ENCODE results near the gene DOLK. TPM values are rescaled to one million over a fixed set of nuclear protein-coding genes. Genes with fewer than 3 reads are reported as not detected.

DOLK gene
- total and polyA plus RNA-seq, 2 of the 4 experiments (the other 2 are of a cell fraction): 23.2 to 30.8 TPM

- H4K20me1 ChIP-seq (ENCODE audit: insufficient read depth, low read length): peaks cover 16% of the 10 kb centered on the region
- in situ Hi-C loops (cut with MboI; ENCODE audit: low sequenced_read_pairs): no loop called here
- H3K4me3 ChIP-seq (ENCODE audit: insufficient read depth, low read depth, low read length): no peak overlapping the region
- H4K8ac ChIP-seq (ENCODE audit: low read depth in 2 of 2, low read length in 2 of 2): no peak overlapping the region
- no peak for ATAC-seq (ENCODE audit: low read depth)
- no peak overlapping the region for H3K23ac ChIP-seq (ENCODE audit: low read depth, low read length)
- H4K5ac ChIP-seq (ENCODE audit: low read depth, low read length): no peak overlapping the region
- ChIA-PET CTCF (no interaction called here), POLR2A (ENCODE audit: unreplicated experiment) (no interaction called here)
- no peak for DNase-seq
- peaks cover 4% of the 10 kb centered on the region for H3K4me1 ChIP-seq (ENCODE audit: control insufficient read depth, insufficient read depth, low read length)
- peaks cover 18% of the 10 kb centered on the region for H3K9me1 ChIP-seq (ENCODE audit: insufficient read depth, low read length)
- H2BK120ac ChIP-seq (ENCODE audit: low read depth, low read length): no peak overlapping the region
- intact Hi-C loops (cut with micrococcal nuclease): no loop called here
- WGBS, 2 experiments (ENCODE audit: extremely low coverage in 2 of 2, insufficient read length in 1 of 2): 100% methylated on average over 2 of the region's 7 CpGs; no CpG with 5 or more reads in 1 of the 2 experiments
- no peak overlapping the region for H3K14ac ChIP-seq (replicated peaks; ENCODE audit: low read depth, low read length)
- H2BK15ac ChIP-seq (ENCODE audit: low read depth, low read length): no peak overlapping the region
- H2AK9ac ChIP-seq (replicated peaks; ENCODE audit: low read depth, low read length, poor library complexity): no peak overlapping the region
- no peak overlapping the region for H2AFZ ChIP-seq (replicated peaks; ENCODE audit: low read length, poor library complexity)
- no peak overlapping the region for H3K27ac ChIP-seq (ENCODE audit: insufficient read depth, low read length)
- H3K4ac ChIP-seq (ENCODE audit: low read depth, low read length): no peak overlapping the region
- no peaks in the 10 kb centered on the region for H3K27me3 ChIP-seq (ENCODE audit: control insufficient read depth, insufficient read depth, low read length)
- no peak overlapping the region for H3K9ac ChIP-seq (ENCODE audit: low read depth, low read length)
- H3K36me3 ChIP-seq (ENCODE audit: control insufficient read depth, insufficient read depth, low read length): peaks cover 21% of the 10 kb centered on the region
- no peak overlapping the region for H3K56ac ChIP-seq (ENCODE audit: extremely low read depth, insufficient read depth, low read length)
- dilution Hi-C loops (cut with HindIII; ENCODE audit: low sequenced_read_pairs, unreplicated experiment): no loop called here
- no peak overlapping the region for H4K91ac ChIP-seq (ENCODE audit: insufficient read depth, low read depth, low read length)
- BruUV-seq (replicated peaks): no TSS peak
- no peak overlapping the region for H2BK20ac ChIP-seq (ENCODE audit: low read depth, low read length)
- TF ChIP-seq USF2 (IDR thresholded peaks at IDR 0.05; ENCODE audit: low read depth, low read length) (no peak), POLR2A (IDR thresholded peaks at IDR 0.05; ENCODE audit: low read depth, low read length) (no peak), CHD1 (IDR thresholded peaks at IDR 0.05; ENCODE audit: low read depth, low read length) (no peak), RFX5 (IDR thresholded peaks at IDR 0.05; ENCODE audit: low read depth, low read length) (no peak), FOS (IDR thresholded peaks at IDR 0.05; ENCODE audit: low read depth, low read length) (no peak)
- H3K4me2 ChIP-seq (ENCODE audit: low read depth, low read length): no peak overlapping the region
- H2AK5ac ChIP-seq (ENCODE audit: low read depth, low read length): no peak overlapping the region
- H3K79me1 ChIP-seq (ENCODE audit: low read depth in 1 of 2, low read length in 2 of 2): peaks cover 25 to 74% of the 10 kb centered on the region in 2 experiments
- H3K18ac ChIP-seq (ENCODE audit: low read depth, low read length): no peak overlapping the region
- no peaks in the 10 kb centered on the region for H3K9me3 ChIP-seq (ENCODE audit: control insufficient read depth, insufficient read depth, low read length)
- no peak overlapping the region for H2BK5ac ChIP-seq (ENCODE audit: low read depth, low read length, poor library complexity, severe bottlenecking)
These were observed 46.0 kb downstream of the DOLK start for GRCh38 chr9:128901379-128901778.

Measured in IMR-90 (cell line).